Hepatocyte (in vitro differentiated cells): ENCODE results near the gene NAMPT. TPM values are rescaled to one million over a fixed set of nuclear protein-coding genes. Genes with fewer than 3 reads are reported as not detected.

ENCODE experiments used
- DNase-seq: peaks from one replicate; pipeline ENCODE4 v3.0.0-alpha.2; 2016; ENCODE audit warnings: low spot score
- H2AFZ ChIP-seq: fragments of 200-600 bp; sonication (generic); 2 replicates; pipeline ENCODE4 v1.6.0; 2016; ENCODE audit warnings: antibody characterized with exemption, mild to moderate bottlenecking
- H3K27ac ChIP-seq: fragments of 200-600 bp; sonication (generic); 2 replicates; pipeline ENCODE4 v1.5.1; 2016; ENCODE audit warnings: mild to moderate bottlenecking
- H3K27me3 ChIP-seq: fragments of 200-600 bp; sonication (generic); 2 replicates; pipeline ENCODE4 v1.6.1; 2016
- H3K36me3 ChIP-seq: fragments of 200-600 bp; sonication (generic); replicated peaks from 2 replicates; pipeline ENCODE4 v1.5.1; 2016; ENCODE audit warnings: low read depth; ENCODE audit not compliant: insufficient read depth
- H3K4me1 ChIP-seq: fragments of 200-600 bp; sonication (generic); 2 replicates; pipeline ENCODE4 v1.5.1; 2016; ENCODE audit warnings: mild to moderate bottlenecking, moderate library complexity; ENCODE audit not compliant: insufficient read depth
- H3K4me2 ChIP-seq: fragments of 200-600 bp; sonication (generic); 2 replicates; pipeline ENCODE4 v1.6.0; 2016
- H3K4me3 ChIP-seq: fragments of 200-600 bp; sonication (generic); 2 replicates; pipeline ENCODE4 v1.5.1; 2016; ENCODE audit warnings: mild to moderate bottlenecking
- H3K79me2 ChIP-seq: fragments of 200-600 bp; sonication (generic); 2 replicates; pipeline ENCODE4 v1.6.0; 2017; ENCODE audit warnings: mild to moderate bottlenecking
- H3K9me2 ChIP-seq: fragments of 200-600 bp; sonication (generic); replicated peaks from 2 replicates; pipeline ENCODE4 v1.6.0; 2017; ENCODE audit warnings: mild to moderate bottlenecking; ENCODE audit not compliant: insufficient read depth
- H3K9me3 ChIP-seq: fragments of 200-600 bp; sonication (generic); 2 replicates; pipeline ENCODE4 v1.5.1; 2016; ENCODE audit warnings: low read depth, mild to moderate bottlenecking
- H4K20me1 ChIP-seq: fragments of 200-600 bp; sonication (generic); 2 replicates; pipeline ENCODE4 v1.6.0; 2016; ENCODE audit warnings: mild to moderate bottlenecking; ENCODE audit not compliant: insufficient read depth, poor library complexity, severe bottlenecking
- CTCF ChIP-seq: fragments of 200-600 bp; sonication (generic); IDR thresholded peaks from 2 replicates; pipeline ENCODE4 v1.5.1; 2016; ENCODE audit warnings: antibody characterized with exemption, mild to moderate bottlenecking; ENCODE audit not compliant: poor library complexity
- EZH2 ChIP-seq: fragments of 200-600 bp; sonication (generic); IDR thresholded peaks from 2 replicates; pipeline ENCODE4 v1.6.1; 2016; ENCODE audit warnings: antibody characterized with exemption, mild to moderate bottlenecking, borderline replicate concordance
- EZH2phosphoT487 ChIP-seq: fragments of 200-600 bp; sonication (generic); IDR thresholded peaks from one replicate; pipeline ENCODE4 v1.6.1; 2018; ENCODE audit warnings: antibody characterized with exemption, mild to moderate bottlenecking, low read depth, moderate library complexity; ENCODE audit not compliant: unreplicated experiment, severe bottlenecking
- WGBS: methylation state at CpG from one replicate; pipeline ENCODE4 v1.1.6; 2016; ENCODE audit warnings: low lambda C conversion rate; ENCODE audit errors: missing lambda C conversion rate; 5-methylcytosine and 5-hydroxymethylcytosine counted together
- polyA plus RNA-seq: library from polyadenylated mRNA; unstranded; fragments of >200 nt; fragmentation: Nextera tagmentation; extraction: Ambion mirVana; gene quantifications from 2 replicates; pipeline ENCODE4 v1.2.1, GENCODE V29; 2016
- total RNA-seq: library from RNA; depleted of rRNA; stranded (reverse); fragments of >200 nt; gene quantifications from 2 replicates; pipeline ENCODE4 v1.2.3, GENCODE V29; 2014

Gene NAMPT
- total and polyA plus RNA-seq, 2 experiments from 2014 or later, result 71.8 to 299 TPM

- 74% methylated on average over 5 of the region's 5 CpGs for WGBS
- Histone ChIP-seq H3K36me3 (no peaks in the 10 kb centered on the region), H3K27me3 (no peaks in the 10 kb centered on the region)
Measured at GRCh38 chr7:106238830-106239229, 46.0 kb downstream of the NAMPT start.

GRCh38 chr7:106236065-106236464 lies 48.7 kb downstream of the NAMPT start:
- no peaks in the 10 kb centered on the region for H4K20me1 ChIP-seq
- no peaks in the 10 kb centered on the region for H3K9me2 ChIP-seq
- H3K9me3 ChIP-seq, result no peaks in the 10 kb centered on the region
- no peaks in the 10 kb centered on the region for H3K27me3 ChIP-seq
- no peaks in the 10 kb centered on the region for H3K4me1 ChIP-seq
- no peak overlapping the region for H3K27ac ChIP-seq
- no peaks in the 10 kb centered on the region for H3K36me3 ChIP-seq
- WGBS, result 71% methylated on average over 5 of the region's 5 CpGs
- no peak overlapping the region for H2AFZ ChIP-seq
- H3K4me3 ChIP-seq, result no peak overlapping the region
- no peak overlapping the region for H3K4me2 ChIP-seq
- TF ChIP-seq CTCF, result no peak
- TF ChIP-seq EZH2, result no peak
- no peak for TF ChIP-seq EZH2phosphoT487
- DNase-seq, result no peak
- H3K79me2 ChIP-seq, result no peaks in the 10 kb centered on the region

More at GRCh38 chr7:106238830-106239229, 46.0 kb downstream of the NAMPT start:
- no peak for DNase-seq
- H3K4me3 ChIP-seq, result no peak overlapping the region
- H3K9me3 ChIP-seq, result no peaks in the 10 kb centered on the region
- H3K4me2 ChIP-seq, result no peak overlapping the region
- no peak overlapping the region for H2AFZ ChIP-seq
- no peaks in the 10 kb centered on the region for H3K79me2 ChIP-seq
- no peaks in the 10 kb centered on the region for H3K4me1 ChIP-seq
- H3K27ac ChIP-seq, result no peak overlapping the region
- H4K20me1 ChIP-seq, result no peaks in the 10 kb centered on the region
- no peaks in the 10 kb centered on the region for H3K9me2 ChIP-seq
- TF ChIP-seq EZH2 (no peak), CTCF (no peak), EZH2phosphoT487 (no peak)

- Histone ChIP-seq H3K36me3 (no peaks in the 10 kb centered on the region), H3K4me2 (no peak overlapping the region), H3K9me3 (no peaks in the 10 kb centered on the region), H3K4me1 (no peaks in the 10 kb centered on the region), H3K9me2 (no peaks in the 10 kb centered on the region), H4K20me1 (no peaks in the 10 kb centered on the region), H3K79me2 (no peaks in the 10 kb centered on the region), H3K27me3 (no peaks in the 10 kb centered on the region), H3K4me3 (no peak overlapping the region), H2AFZ (no peak overlapping the region), H3K27ac (no peak overlapping the region)
- 97% methylated on average over 1 of the region's 1 CpG for WGBS
- no peak for DNase-seq
- TF ChIP-seq EZH2, result no peak
- no peak for TF ChIP-seq CTCF
- TF ChIP-seq EZH2phosphoT487, result no peak
Measured at GRCh38 chr7:106234425-106234824, 50.4 kb downstream of the NAMPT start.
